Right ventricle myocardium inferior (tissue), 1 donor: ENCODE measurements around the gene HBE1. TPM values are rescaled to one million over a fixed set of nuclear protein-coding genes. Genes with fewer than 3 reads are reported as not detected.
"Not testable (repeated sequence)": the region's sequence is repeated elsewhere in the genome, so short reads cannot be mapped to it uniquely, and the experiment has no call there.

ENCODE experiments used
- ATAC-seq: fragments of 200-7000 bp; cut with Tn5 transposase; one replicate; pipeline ENCODE4 v1.9.1; 2020; ENCODE audit warnings: mild to moderate bottlenecking, moderate library complexity
- DNase-seq: peaks from one replicate; pipeline ENCODE4 v3.0.0; 2021; ENCODE audit errors: missing footprints
- intact Hi-C: fragments of 100-400 bp; cut with DNase I; formaldehyde crosslinking; loops from one replicate; pipeline ENCODE4 v1.11.0; 2022
- total RNA-seq: library from RNA; stranded (reverse); fragmentation: NEBNext Ultra II Directional; extraction: Animal tissue kit (Norgen Biotek cat#: 25700); gene quantifications from one replicate; pipeline ENCODE4 v1.2.1, GENCODE V29; 2021
- donor health status: DM: no; HTN: yes; CAD: no; lungs with severe emphysema.

HBE1 gene
- total RNA-seq, 1 donor from 2014 or later = not detected

- DNase-seq = peak; percentile 37
- ATAC-seq = no peak
- intact Hi-C loops = no loop called here
Observed at GRCh38 chr11:5258543-5259262, 11.0 kb downstream of the HBE1 start.

GRCh38 chr11:5257296-5257695 is 12.4 kb downstream of the HBE1 start:
- DNase-seq (no peak), ATAC-seq (no peak)
- intact Hi-C loops = no loop called here

GRCh38 chr11:5254646-5255413 is 14.9 kb downstream of the HBE1 start, which contains the start of gene HBG2:
Gene HBG2, minus strand, starts transcription at chr11:5254781. Its CDS starts 53 bp downstream, at chr11:5254728.
- intact Hi-C loops, DNase-seq, ATAC-seq: not testable (repeated sequence)

GRCh38 chr11:5254023-5254422 is 15.7 kb downstream of the HBE1 start:
- intact Hi-C loops, DNase-seq, ATAC-seq: not testable (repeated sequence)

GRCh38 chr11:5253440-5253839 is 16.3 kb downstream of the HBE1 start:
- intact Hi-C loops, DNase-seq, ATAC-seq: not testable (repeated sequence)

- no peak for ATAC-seq
- no peak for DNase-seq
- intact Hi-C loops = no loop called here
Observed at GRCh38 chr11:5252919-5253265, 16.9 kb downstream of the HBE1 start.

GRCh38 chr11:5252192-5252918 is 17.4 kb downstream of the HBE1 start:
- intact Hi-C loops = no loop called here
- no peak for ATAC-seq
- DNase-seq = no peak

- ATAC-seq (no peak), DNase-seq (no peak)
- intact Hi-C loops = no loop called here
Observed at GRCh38 chr11:5251746-5252145, 18.0 kb downstream of the HBE1 start.

GRCh38 chr11:5250543-5251204 is 19.1 kb downstream of the HBE1 start:
- no peak for ATAC-seq
- no peak for DNase-seq
- intact Hi-C loops = no loop called here

- ATAC-seq, intact Hi-C loops, DNase-seq: not testable (repeated sequence)
Observed at GRCh38 chr11:5249807-5250396, 19.8 kb downstream of the HBE1 start, which contains the start of gene HBG1. Gene HBG1, minus strand, starts transcription at chr11:5249857. Its CDS starts 53 bp downstream, at chr11:5249804.

- intact Hi-C loops, ATAC-seq, DNase-seq: not testable (repeated sequence)
Observed at GRCh38 chr11:5248498-5248897, 21.2 kb downstream of the HBE1 start.

GRCh38 chr11:5247472-5248192 is 22.1 kb downstream of the HBE1 start:
- DNase-seq = no peak
- intact Hi-C loops = no loop called here
- no peak for ATAC-seq

GRCh38 chr11:5246772-5247471 is 22.8 kb downstream of the HBE1 start:
- intact Hi-C loops = no loop called here
- DNase-seq = no peak
- ATAC-seq = no peak

GRCh38 chr11:5245155-5245554 is 24.6 kb downstream of the HBE1 start:
- DNase-seq = no peak
- intact Hi-C loops = no loop called here
- no peak for ATAC-seq

- DNase-seq (no peak), ATAC-seq (no peak)
- intact Hi-C loops = no loop called here
Observed at GRCh38 chr11:5243816-5244180, 25.9 kb downstream of the HBE1 start.

- no peak for DNase-seq
- intact Hi-C loops = no loop called here
- no peak for ATAC-seq
Observed at GRCh38 chr11:5242933-5243815, 26.6 kb downstream of the HBE1 start.
